ENCODE data around the gene PPCDC. TPM values are rescaled to one million over a fixed set of nuclear protein-coding genes. Genes with fewer than 3 reads are reported as not detected.

PPCDC gene
- total and polyA plus RNA-seq, 10 of the 15 experiments (the other 5 are each of a cell fraction or from before 2014, with no cell fraction given), result 32.5 to 135 (median 55.0) TPM

DNA sequence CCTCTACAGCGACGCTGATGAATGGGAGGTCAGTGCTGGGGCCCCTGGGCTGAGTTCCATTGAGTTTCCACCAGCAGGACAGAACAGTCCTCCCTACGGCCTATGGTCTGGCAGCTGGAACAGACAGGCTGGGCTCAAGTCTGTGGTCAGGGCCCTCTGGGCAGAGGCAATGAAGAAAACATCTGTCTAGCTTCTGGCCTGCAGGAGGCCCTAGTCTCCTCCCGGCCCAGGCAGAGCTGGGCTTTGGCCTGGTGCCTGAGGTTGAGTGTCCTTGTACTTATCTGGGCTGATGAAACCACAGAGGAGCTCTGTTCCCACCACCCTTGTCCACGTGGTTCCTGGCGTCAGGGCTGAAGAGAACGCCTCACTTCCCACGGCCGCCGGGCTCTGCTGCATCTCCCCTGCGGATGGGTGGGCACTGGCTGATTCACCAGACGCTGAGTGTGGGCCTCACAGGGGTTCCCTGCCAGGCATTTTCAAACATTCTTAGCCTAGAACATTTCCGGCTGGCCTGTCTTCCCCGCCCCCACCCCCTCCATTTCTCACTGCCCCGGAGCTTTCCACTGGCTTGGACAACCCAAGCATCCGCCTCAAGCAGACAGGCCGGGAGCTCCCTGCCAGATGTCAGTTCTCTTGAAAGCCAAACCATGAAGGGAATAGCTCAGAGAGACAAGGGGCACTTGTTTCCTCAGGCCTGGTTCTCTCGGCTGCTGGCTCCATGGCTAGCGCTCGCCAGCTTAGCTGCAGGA is 20.3 kb downstream of the PPCDC start (continued):
- TF ChIP-seq MXI1 (IDR thresholded peaks at IDR 0.05; ENCODE audit: low read depth, low read length), result peak; percentile 49
- TF ChIP-seq IRF3 (IDR thresholded peaks at IDR 0.05), result no peak
- TF ChIP-seq HSF1 (IDR thresholded peaks at IDR 0.05; ENCODE audit: low read depth, low read length), result no peak
- TF ChIP-seq YY1 (IDR thresholded peaks at IDR 0.05; ENCODE audit: low read depth, low read length), result no peak
- no peak for TF ChIP-seq HCFC1 (IDR thresholded peaks at IDR 0.05; ENCODE audit: low read length)

- Histone ChIP-seq H3K4me3 (peak overlapping the region; percentile 47; the same call in 1 of the 2 replicates), H4K20me1 (ENCODE audit: control insufficient read depth, insufficient read depth) (no peaks in the 10 kb centered on the region), H2AFZ (ENCODE audit: control insufficient read depth, low read depth, low read length) (no peak overlapping the region), H3K9me3 (replicated peaks; ENCODE audit: control insufficient read depth, insufficient read depth, low read length) (no peaks in the 10 kb centered on the region), H3K9ac (ENCODE audit: control insufficient read depth, insufficient read depth, low read length) (peak overlapping the region; percentile 93), H3K4me1 (ENCODE audit: control insufficient read depth, insufficient read depth, low read length) (peaks cover 70% of the 10 kb centered on the region), H3K4me2 (ENCODE audit: control insufficient read depth, insufficient read depth) (peak overlapping the region; percentile 60), H3K27ac (ENCODE audit: control insufficient read depth, insufficient read depth) (peak overlapping the region; percentile 100), H3K79me2 (ENCODE audit: control insufficient read depth, insufficient read depth, low read length) (peaks cover 44% of the 10 kb centered on the region), H3K27me3 (replicated peaks in 1 of 2; ENCODE audit: control insufficient read depth in 2 of 2, insufficient read depth in 2 of 2, low read length in 1 of 2) (no peaks in the 10 kb centered on the region), H3K36me3 (ENCODE audit: control insufficient read depth in 2 of 2, insufficient read depth in 2 of 2, low read length in 1 of 2) (peaks cover 5 to 16% of the 10 kb centered on the region in 2 experiments; a peak in 3 of 4 replicates)
- WGBS (ENCODE audit: insufficient coverage, insufficient replicate concordance, low lambda C conversion rate, missing lambda C conversion rate), result 92% methylated on average over 14 of the region's 14 CpGs
- TF ChIP-seq POLR2A (IDR thresholded peaks at IDR 0.05; ENCODE audit: low read depth, low read length), result peak; percentile 32; the same call in 1 of the 2 replicates
- TF ChIP-seq POLR2AphosphoS5 (IDR thresholded peaks at IDR 0.05; ENCODE audit: low read length), result 0 out of 2 replicates have a peak, but pooled peaks have one; percentile 2
- no peak for TF ChIP-seq IRF3 (IDR thresholded peaks at IDR 0.05)
- no peak for TF ChIP-seq ETV6 (conservative IDR thresholded peaks at IDR 0.05 in 1 of 2, IDR thresholded peaks at IDR 0.05 in 1 of 2; ENCODE audit: borderline replicate concordance in 1 of 2, low read depth in 1 of 2)
- ChIA-PET SMC1A (ENCODE audit: uncharacterized antibody, unreplicated experiment) (interaction anchor here (0.6 to 3.1 kb wide), 9 partner anchors 13 to 174 kb away, joined by 3 to 18 read pairs (median 4); no protein-coding TSS in a partner anchor), RAD21 (ENCODE audit: unreplicated experiment) (interaction anchor here (0.9 to 4.0 kb wide), 20 partner anchors 10 to 175 kb away, joined by 3 to 36 read pairs (median 8); partner anchors contain the start of gene PPCDC), CTCF (interaction anchor here (0.5 to 4.6 kb wide), 16 partner anchors 9 to 652 kb away, joined by 3 to 73 read pairs (median 7); partner anchors contain the start of gene C15orf39), POLR2A (interaction anchor here (0.7 to 4.6 kb wide), 15 partner anchors 12 to 160 kb away, joined by 3 to 51 read pairs (median 6); no protein-coding TSS in a partner anchor)
- no TSS peak for BruUV-seq (replicated peaks)
- intact Hi-C loops (cut with micrococcal nuclease; ENCODE audit: unreplicated experiment) (no loop called here), in situ Hi-C loops (cut with MboI) (no loop called here)
- ATAC-seq (no peak), DNase-seq (ENCODE audit: low read depth, low spot score) (no peak), FAIRE-seq (no peak)
Observed at GRCh38 chr15:75044258-75044878, 21.0 kb downstream of the PPCDC start.

Data from GM12878 (cell line).